GM23338 (cell line): ENCODE measurements around the gene ST6GALNAC4.

Experiments used
- CREB1 ChIP-seq: fragments of 250-450 bp; sonication (Bioruptor Pico); IDR thresholded peaks from 2 replicates; pipeline ENCODE4 v1.5.0; 2020; ENCODE audit warnings: low read depth, mild to moderate bottlenecking, moderate library complexity
- CTCF ChIP-seq, 2 experiments: fragments of 200-600 bp in 1 of 2; sonication (generic) in 1 of 2; conservative IDR thresholded peaks; 2 replicates each; pipeline versions ENCODE4 v1.5.1 to v1.6.1; 2016 to 2017; ENCODE audit warnings: antibody characterized with exemption in 2 of 2, low read depth in 2 of 2, mild to moderate bottlenecking in 2 of 2, moderate library complexity in 1 of 2
- EZH2 ChIP-seq: fragments of 200-600 bp; sonication (generic); IDR thresholded peaks from one replicate; pipeline ENCODE4 v1.8.0; 2017; ENCODE audit warnings: antibody characterized with exemption, mild to moderate bottlenecking, low read depth; ENCODE audit not compliant: unreplicated experiment
- EZH2phosphoT487 ChIP-seq: fragments of 200-600 bp; sonication (generic); IDR thresholded peaks from one replicate; pipeline ENCODE4 v1.8.1; 2018; ENCODE audit warnings: antibody characterized with exemption; ENCODE audit not compliant: unreplicated experiment
- JUNB ChIP-seq: IDR thresholded peaks from one replicate; pipeline ENCODE4 v1.6.1; 2016; ENCODE audit warnings: antibody characterized with exemption; ENCODE audit not compliant: unreplicated experiment
- POLR2AphosphoS5 ChIP-seq: IDR thresholded peaks from 2 replicates; pipeline ENCODE4 v1.6.1; 2016; ENCODE audit warnings: antibody characterized with exemption, low read depth
- STAT1 ChIP-seq: IDR thresholded peaks from one replicate; pipeline ENCODE4 v1.6.1; 2016; ENCODE audit warnings: antibody characterized with exemption; ENCODE audit not compliant: unreplicated experiment
- TF ChIP-seq, protein P1 (sequence below): IDR thresholded peaks from one replicate; pipeline ENCODE4 v1.6.1; 2018; ENCODE audit warnings: antibody characterized with exemption; ENCODE audit not compliant: unreplicated experiment

DNA sequence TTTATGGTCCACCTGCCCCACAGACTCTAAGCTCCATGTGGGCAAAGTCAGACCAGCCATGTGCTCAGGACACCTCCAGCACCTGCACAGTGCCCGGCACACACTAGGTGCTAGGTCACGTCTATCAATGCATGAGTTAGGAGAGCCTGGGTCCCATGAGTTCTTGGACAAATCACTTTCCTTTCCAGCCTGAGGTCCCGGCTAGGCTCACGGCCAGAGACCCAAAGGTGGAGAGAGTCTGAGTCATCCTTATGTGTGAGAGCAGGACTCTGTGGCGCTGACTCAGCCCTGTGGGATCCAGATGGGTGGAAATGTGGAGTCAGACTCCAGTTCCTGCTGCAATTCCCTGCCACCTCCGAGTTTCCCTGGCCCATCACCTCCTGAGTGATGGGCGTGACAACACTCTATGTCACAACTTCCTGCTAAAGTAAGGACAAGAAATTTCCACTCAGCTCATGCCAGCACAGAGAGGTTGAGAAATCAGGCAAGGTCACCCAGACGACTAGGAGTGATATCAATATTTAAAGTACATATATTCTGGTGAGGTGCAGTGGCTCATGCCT lies 2.5 kb upstream of the ST6GALNAC4 start:
- TF ChIP-seq, protein P1, sequence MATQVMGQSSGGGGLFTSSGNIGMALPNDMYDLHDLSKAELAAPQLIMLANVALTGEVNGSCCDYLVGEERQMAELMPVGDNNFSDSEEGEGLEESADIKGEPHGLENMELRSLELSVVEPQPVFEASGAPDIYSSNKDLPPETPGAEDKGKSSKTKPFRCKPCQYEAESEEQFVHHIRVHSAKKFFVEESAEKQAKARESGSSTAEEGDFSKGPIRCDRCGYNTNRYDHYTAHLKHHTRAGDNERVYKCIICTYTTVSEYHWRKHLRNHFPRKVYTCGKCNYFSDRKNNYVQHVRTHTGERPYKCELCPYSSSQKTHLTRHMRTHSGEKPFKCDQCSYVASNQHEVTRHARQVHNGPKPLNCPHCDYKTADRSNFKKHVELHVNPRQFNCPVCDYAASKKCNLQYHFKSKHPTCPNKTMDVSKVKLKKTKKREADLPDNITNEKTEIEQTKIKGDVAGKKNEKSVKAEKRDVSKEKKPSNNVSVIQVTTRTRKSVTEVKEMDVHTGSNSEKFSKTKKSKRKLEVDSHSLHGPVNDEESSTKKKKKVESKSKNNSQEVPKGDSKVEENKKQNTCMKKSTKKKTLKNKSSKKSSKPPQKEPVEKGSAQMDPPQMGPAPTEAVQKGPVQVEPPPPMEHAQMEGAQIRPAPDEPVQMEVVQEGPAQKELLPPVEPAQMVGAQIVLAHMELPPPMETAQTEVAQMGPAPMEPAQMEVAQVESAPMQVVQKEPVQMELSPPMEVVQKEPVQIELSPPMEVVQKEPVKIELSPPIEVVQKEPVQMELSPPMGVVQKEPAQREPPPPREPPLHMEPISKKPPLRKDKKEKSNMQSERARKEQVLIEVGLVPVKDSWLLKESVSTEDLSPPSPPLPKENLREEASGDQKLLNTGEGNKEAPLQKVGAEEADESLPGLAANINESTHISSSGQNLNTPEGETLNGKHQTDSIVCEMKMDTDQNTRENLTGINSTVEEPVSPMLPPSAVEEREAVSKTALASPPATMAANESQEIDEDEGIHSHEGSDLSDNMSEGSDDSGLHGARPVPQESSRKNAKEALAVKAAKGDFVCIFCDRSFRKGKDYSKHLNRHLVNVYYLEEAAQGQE: no peak
- TF ChIP-seq CTCF (conservative IDR thresholded peaks at IDR 0.05; ENCODE audit: low read depth in 2 of 2) (no peak), POLR2AphosphoS5 (no peak), EZH2phosphoT487 (no peak), CREB1 (CRISPR knock-in tag) (no peak), STAT1 (no peak), JUNB (no peak), EZH2 (no peak)
